MM.1S (cell line): Measurements from ENCODE around the gene MZB1.

Experiments used
- DNase-seq: peaks from one replicate; pipeline ENCODE4 v3.0.0-alpha.2; 2015
- H2AFZ ChIP-seq: fragments of 300-600 bp; sonication (generic); 2 replicates; pipeline ENCODE4 v1.6.0; 2016; ENCODE audit warnings: antibody characterized with exemption, low read length
- H3F3A ChIP-seq: fragments of 300-600 bp; sonication (generic); 2 replicates; pipeline ENCODE4 v1.6.1; 2016; ENCODE audit warnings: mild to moderate bottlenecking, antibody characterized with exemption, low read length, moderate library complexity, mixed read lengths; ENCODE audit not compliant: insufficient read depth
- H3K27ac ChIP-seq: fragments of 300-600 bp; sonication (generic); 2 replicates; pipeline ENCODE4 v1.5.1; 2016; ENCODE audit warnings: mild to moderate bottlenecking, low read length
- H3K27me3 ChIP-seq: fragments of 300-600 bp; sonication (generic); replicated peaks from 2 replicates; pipeline ENCODE4 v1.6.0; 2016; ENCODE audit warnings: low read length; ENCODE audit not compliant: insufficient read depth
- H3K36me3 ChIP-seq: fragments of 300-600 bp; sonication (generic); replicated peaks from 2 replicates; pipeline ENCODE4 v1.6.1; 2016; ENCODE audit warnings: mild to moderate bottlenecking, low read length, mixed read lengths; ENCODE audit not compliant: insufficient read depth
- H3K4me1 ChIP-seq: fragments of 300-600 bp; sonication (generic); 2 replicates; pipeline ENCODE4 v1.6.1; 2016; ENCODE audit warnings: low read length, mixed read lengths
- H3K4me2 ChIP-seq: fragments of 300-600 bp; sonication (generic); 2 replicates; pipeline ENCODE4 v1.6.0; 2016; ENCODE audit warnings: low read depth, low read length
- H3K4me3 ChIP-seq: fragments of 300-600 bp; sonication (generic); 2 replicates; pipeline ENCODE4 v1.5.1; 2016; ENCODE audit warnings: low read length, mixed read lengths
- H3K79me2 ChIP-seq: fragments of 300-600 bp; sonication (generic); 2 replicates; pipeline ENCODE4 v1.6.1; 2016; ENCODE audit warnings: mixed run types, low read length, mixed read lengths
- H3K9ac ChIP-seq: fragments of 300-600 bp; sonication (generic); 2 replicates; pipeline ENCODE4 v1.6.1; 2016; ENCODE audit warnings: low read length, mixed read lengths
- H3K9me2 ChIP-seq: fragments of 300-600 bp; sonication (generic); replicated peaks from 2 replicates; pipeline ENCODE4 v1.6.1; 2016; ENCODE audit warnings: mild to moderate bottlenecking, low read length, mixed read lengths; ENCODE audit not compliant: insufficient read depth
- H3K9me3 ChIP-seq: fragments of 300-600 bp; sonication (generic); replicated peaks from 2 replicates; pipeline ENCODE4 v1.6.1; 2016; ENCODE audit warnings: mild to moderate bottlenecking, low read length, mixed read lengths; ENCODE audit not compliant: insufficient read depth
- H4K20me1 ChIP-seq: fragments of 300-600 bp; sonication (generic); 2 replicates; pipeline ENCODE4 v1.6.1; 2016; ENCODE audit warnings: mild to moderate bottlenecking, low read length, moderate library complexity, mixed read lengths; ENCODE audit not compliant: insufficient read depth
- EZH2 ChIP-seq: fragments of 300-600 bp; sonication (generic); optimal IDR thresholded peaks from 2 replicates; pipeline ENCODE3; 2017; ENCODE audit warnings: low read depth, mild to moderate bottlenecking, antibody characterized with exemption, low read length, mixed read lengths
- EZH2phosphoT487 ChIP-seq: fragments of 300-600 bp; sonication (generic); IDR thresholded peaks from 2 replicates; pipeline ENCODE4 v1.6.1; 2018; ENCODE audit warnings: antibody characterized with exemption, low read length
- TF ChIP-seq, protein P1 (sequence below): fragments of 300-600 bp; sonication (generic); IDR thresholded peaks from 2 replicates; pipeline ENCODE4 v1.5.1; 2016; ENCODE audit warnings: antibody characterized with exemption, low read length, mixed read lengths

Gene MZB1

DNA sequence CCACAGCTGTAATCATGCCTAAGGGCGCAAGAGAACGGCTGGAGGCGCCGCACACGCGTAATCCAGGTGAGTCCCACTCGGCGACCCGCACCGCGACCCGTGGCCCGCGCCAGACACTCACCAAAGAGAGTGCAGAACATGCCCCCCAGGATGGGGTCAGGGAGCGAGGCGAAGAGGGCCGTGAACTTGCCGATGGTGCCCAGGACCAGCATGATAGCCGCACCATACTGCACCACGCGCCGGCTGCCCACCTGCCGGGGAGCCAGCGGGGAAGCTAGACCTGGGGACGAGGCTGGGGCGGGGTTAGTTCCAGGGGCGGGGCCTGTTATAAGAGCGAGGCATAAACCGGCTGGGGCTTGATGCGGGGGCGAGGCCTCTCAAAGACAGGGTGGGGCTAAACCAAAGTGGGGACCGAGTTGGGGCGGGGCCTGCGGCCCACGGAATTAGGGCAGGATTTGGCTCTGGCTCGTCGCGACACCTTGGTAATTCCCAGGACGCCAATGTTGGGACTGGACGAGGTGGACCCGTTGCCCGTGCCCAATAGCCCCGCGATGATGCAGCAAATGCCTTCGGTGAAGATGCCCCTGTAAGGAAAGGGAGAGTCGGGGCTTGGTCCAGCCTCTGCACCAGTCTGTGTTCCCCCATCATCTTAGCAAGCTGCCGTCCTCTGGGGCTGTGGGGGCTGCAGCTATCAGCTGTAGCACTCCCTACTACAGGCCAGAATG is 11.4 kb downstream of the MZB1 start:
- TF ChIP-seq EZH2phosphoT487, result no peak
- no peak for TF ChIP-seq EZH2
- TF ChIP-seq, protein P1, sequence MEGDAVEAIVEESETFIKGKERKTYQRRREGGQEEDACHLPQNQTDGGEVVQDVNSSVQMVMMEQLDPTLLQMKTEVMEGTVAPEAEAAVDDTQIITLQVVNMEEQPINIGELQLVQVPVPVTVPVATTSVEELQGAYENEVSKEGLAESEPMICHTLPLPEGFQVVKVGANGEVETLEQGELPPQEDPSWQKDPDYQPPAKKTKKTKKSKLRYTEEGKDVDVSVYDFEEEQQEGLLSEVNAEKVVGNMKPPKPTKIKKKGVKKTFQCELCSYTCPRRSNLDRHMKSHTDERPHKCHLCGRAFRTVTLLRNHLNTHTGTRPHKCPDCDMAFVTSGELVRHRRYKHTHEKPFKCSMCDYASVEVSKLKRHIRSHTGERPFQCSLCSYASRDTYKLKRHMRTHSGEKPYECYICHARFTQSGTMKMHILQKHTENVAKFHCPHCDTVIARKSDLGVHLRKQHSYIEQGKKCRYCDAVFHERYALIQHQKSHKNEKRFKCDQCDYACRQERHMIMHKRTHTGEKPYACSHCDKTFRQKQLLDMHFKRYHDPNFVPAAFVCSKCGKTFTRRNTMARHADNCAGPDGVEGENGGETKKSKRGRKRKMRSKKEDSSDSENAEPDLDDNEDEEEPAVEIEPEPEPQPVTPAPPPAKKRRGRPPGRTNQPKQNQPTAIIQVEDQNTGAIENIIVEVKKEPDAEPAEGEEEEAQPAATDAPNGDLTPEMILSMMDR, result no peak
- no peak for DNase-seq
- Histone ChIP-seq H3K9me3 (no peaks in the 10 kb centered on the region), H3K36me3 (no peaks in the 10 kb centered on the region), H3K4me1 (no peaks in the 10 kb centered on the region), H3K27ac (no peak overlapping the region), H3K4me3 (no peak overlapping the region), H3K9ac (no peak overlapping the region), H3K27me3 (no peaks in the 10 kb centered on the region), H2AFZ (no peak overlapping the region), H3K79me2 (no peaks in the 10 kb centered on the region), H3K9me2 (no peaks in the 10 kb centered on the region), H4K20me1 (no peaks in the 10 kb centered on the region), H3F3A (peaks cover 7% of the 10 kb centered on the region; the same call in 1 of the 2 replicates), H3K4me2 (no peak overlapping the region)

DNA sequence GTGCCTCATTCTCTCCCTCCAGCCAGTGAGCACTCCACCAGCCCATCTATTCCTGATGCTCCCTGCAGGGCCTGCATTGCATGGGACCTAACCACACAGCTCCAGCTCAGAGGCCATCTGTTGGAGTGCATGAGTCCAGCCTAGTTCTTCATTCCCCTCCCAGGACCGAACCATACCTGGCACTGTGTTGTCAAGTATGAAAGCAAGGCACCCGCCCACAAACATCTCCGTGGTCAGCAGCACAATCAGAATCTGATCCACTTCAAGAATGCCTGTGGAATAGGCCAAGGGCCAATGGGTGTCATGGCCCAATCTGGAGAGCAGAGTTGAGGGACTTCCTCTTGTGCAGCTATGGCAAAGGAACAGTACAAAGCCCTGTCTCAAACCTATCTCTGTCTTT is 12.5 kb downstream of the MZB1 start:
- Histone ChIP-seq H3K9me3 (no peaks in the 10 kb centered on the region), H3K4me1 (no peaks in the 10 kb centered on the region), H3K9ac (no peak overlapping the region), H3K9me2 (no peaks in the 10 kb centered on the region), H3K79me2 (no peaks in the 10 kb centered on the region), H3F3A (no peaks in the 10 kb centered on the region), H2AFZ (no peak overlapping the region), H3K27ac (no peak overlapping the region), H3K4me3 (no peak overlapping the region), H3K36me3 (no peaks in the 10 kb centered on the region), H3K4me2 (no peak overlapping the region), H4K20me1 (no peaks in the 10 kb centered on the region), H3K27me3 (no peaks in the 10 kb centered on the region)
- DNase-seq, result no peak
- TF ChIP-seq, protein P1, result no peak
- no peak for TF ChIP-seq EZH2
- TF ChIP-seq EZH2phosphoT487, result no peak

DNA sequence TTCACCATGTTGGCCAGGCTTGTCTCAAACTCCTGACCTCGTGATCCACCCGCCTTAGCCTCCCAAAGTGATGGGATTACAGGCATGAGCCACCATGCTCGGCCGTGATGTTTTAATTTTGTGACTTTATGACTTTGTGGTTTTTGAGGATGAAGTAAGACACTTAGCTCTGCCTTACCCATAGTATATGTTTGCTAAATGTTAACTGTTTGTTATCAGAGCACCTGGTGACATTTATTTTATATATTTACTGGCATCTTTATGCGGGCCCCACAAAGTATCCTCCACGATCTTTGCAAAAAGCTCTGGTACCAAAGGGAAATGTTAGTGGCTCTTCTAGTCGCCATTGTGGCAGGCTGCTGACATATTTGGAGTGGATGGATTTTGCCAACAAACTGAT is 13.3 kb downstream of the MZB1 start:
- no peaks in the 10 kb centered on the region for H3F3A ChIP-seq
- no peaks in the 10 kb centered on the region for H3K9me3 ChIP-seq
- no peak overlapping the region for H3K9ac ChIP-seq
- no peaks in the 10 kb centered on the region for H3K27me3 ChIP-seq
- no peaks in the 10 kb centered on the region for H3K4me1 ChIP-seq
- no peak overlapping the region for H3K4me2 ChIP-seq
- no peaks in the 10 kb centered on the region for H3K9me2 ChIP-seq
- no peak overlapping the region for H3K27ac ChIP-seq
- no peak overlapping the region for H2AFZ ChIP-seq
- no peak for DNase-seq
- H3K79me2 ChIP-seq, result no peaks in the 10 kb centered on the region
- no peaks in the 10 kb centered on the region for H4K20me1 ChIP-seq
- no peak overlapping the region for H3K4me3 ChIP-seq
- H3K36me3 ChIP-seq, result no peaks in the 10 kb centered on the region
- TF ChIP-seq EZH2phosphoT487 (no peak), EZH2 (no peak)
- TF ChIP-seq, protein P1, result no peak
